ENCODE results near the gene SLC27A5.
"Not testable (repeated sequence)": the region's sequence is repeated elsewhere in the genome, so short reads cannot be mapped to it uniquely, and the experiment has no call there.

Gene SLC27A5

GRCh38 chr19:58522709-58523108 is 10.9 kb upstream of the SLC27A5 start:
- no peak for DNase-seq

- DNase-seq: no peak
Observed at GRCh38 chr19:58521651-58522050, 9.9 kb upstream of the SLC27A5 start.

- no peak for DNase-seq
Observed at GRCh38 chr19:58520257-58520599, 8.4 kb upstream of the SLC27A5 start.

GRCh38 chr19:58519355-58520256 is 7.8 kb upstream of the SLC27A5 start, which contains the start of gene ZBTB45:
Gene ZBTB45, minus strand, starts transcription at chr19:58519810. Its CDS starts 2,137 bp downstream, at chr19:58517673.
- peak; percentile 35 to 96 (median 88) for DNase-seq

GRCh38 chr19:58519087-58519354 is 7.2 kb upstream of the SLC27A5 start:
- DNase-seq: peak in 36 of 51 donors; percentile 9 to 68 (median 48)

GRCh38 chr19:58518256-58519086 is 6.7 kb upstream of the SLC27A5 start:
- no peak for DNase-seq

- DNase-seq: no peak
Observed at GRCh38 chr19:58516964-58517833, 5.4 kb upstream of the SLC27A5 start.

GRCh38 chr19:58516246-58516836 is 4.5 kb upstream of the SLC27A5 start:
- no peak for DNase-seq

GRCh38 chr19:58515259-58515658 is 3.5 kb upstream of the SLC27A5 start:
- no peak for DNase-seq

- DNase-seq: no peak
Observed at GRCh38 chr19:58514564-58515022, 2.8 kb upstream of the SLC27A5 start.

GRCh38 chr19:58513694-58514563 is 2.1 kb upstream of the SLC27A5 start:
- DNase-seq: peak in 49 of 51 donors; percentile 12 to 89 (median 67)

GRCh38 chr19:58513213-58513693 is 1.5 kb upstream of the SLC27A5 start:
- DNase-seq: no peak

GRCh38 chr19:58510084-58510862 is 1.5 kb downstream of the SLC27A5 start:
- no peak for DNase-seq

GRCh38 chr19:58509731-58510083 is 2.1 kb downstream of the SLC27A5 start:
- DNase-seq: no peak

GRCh38 chr19:58507602-58508223 is 4.1 kb downstream of the SLC27A5 start:
- not testable (repeated sequence) for DNase-seq

- no peak for DNase-seq
Observed at GRCh38 chr19:58500242-58500641, 11.6 kb downstream of the SLC27A5 start.

GRCh38 chr19:58499021-58499927 is 12.5 kb downstream of the SLC27A5 start:
- DNase-seq: peak; percentile 65 to 100 (median 98)
